ENCODE results near the gene NFKBIA.
"Not testable (repeated sequence)": the region's sequence is repeated elsewhere in the genome, so short reads cannot be mapped to it uniquely, and the experiment has no call there.

NFKBIA gene

DNA sequence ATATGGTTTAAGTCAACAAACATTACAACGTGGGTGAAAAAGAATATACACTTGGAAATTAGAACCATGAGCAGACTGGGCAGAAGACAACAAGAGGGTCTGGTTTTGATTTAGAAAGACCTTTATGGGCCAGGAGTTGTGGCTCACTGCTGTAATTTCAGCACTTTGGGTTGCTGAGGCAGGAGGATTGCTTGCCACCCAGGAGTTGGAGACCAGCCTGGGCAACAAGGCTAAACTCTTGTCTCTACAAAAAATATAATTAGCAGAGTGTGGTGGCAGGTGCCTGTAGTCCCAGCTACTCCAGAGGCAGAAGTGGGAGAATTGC lies 2.7 kb upstream of the NFKBIA start:
- no peak for DNase-seq

DNA sequence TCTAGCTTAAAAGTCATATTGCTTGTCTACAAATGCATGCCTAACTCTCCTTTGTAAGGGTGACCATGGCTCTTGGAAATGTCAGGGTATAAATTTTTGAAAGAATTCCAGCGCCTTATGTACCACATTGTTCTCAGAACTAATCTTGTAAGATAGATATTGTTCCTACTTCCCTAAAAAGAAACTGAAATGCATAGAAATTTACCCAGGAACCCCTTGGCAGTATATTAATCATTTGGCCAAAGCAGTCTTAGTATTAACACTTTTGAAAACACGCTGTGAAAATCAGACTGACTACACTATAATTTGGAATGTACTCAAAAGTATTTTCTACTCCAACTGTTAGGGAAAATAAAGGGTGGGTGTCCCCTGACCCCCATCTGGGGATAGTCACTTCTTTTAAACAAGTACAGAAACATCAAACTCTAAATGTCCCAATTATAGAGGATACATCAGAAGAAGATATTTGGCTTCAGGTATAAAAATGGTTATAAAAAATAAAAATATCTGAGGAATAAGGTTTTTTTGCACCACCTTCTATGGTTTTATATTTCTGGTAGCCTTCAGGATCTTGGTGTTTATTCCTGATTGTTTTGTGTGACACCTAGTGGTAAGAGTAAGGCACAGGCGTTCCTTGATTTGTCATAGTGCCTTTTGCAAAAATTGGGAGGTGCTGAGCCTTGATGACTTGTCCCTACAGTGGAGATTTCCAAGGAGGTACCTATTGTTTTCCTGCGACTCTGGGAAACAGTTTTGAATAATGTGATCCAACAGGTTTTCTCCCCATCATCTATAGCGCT lies 2.2 kb upstream of the NFKBIA start:
- DNase-seq: peak; percentile 71

- no peak for DNase-seq
These were observed 1.5 kb upstream of the NFKBIA start for GRCh38 chr14:35406090-35406489.

DNA sequence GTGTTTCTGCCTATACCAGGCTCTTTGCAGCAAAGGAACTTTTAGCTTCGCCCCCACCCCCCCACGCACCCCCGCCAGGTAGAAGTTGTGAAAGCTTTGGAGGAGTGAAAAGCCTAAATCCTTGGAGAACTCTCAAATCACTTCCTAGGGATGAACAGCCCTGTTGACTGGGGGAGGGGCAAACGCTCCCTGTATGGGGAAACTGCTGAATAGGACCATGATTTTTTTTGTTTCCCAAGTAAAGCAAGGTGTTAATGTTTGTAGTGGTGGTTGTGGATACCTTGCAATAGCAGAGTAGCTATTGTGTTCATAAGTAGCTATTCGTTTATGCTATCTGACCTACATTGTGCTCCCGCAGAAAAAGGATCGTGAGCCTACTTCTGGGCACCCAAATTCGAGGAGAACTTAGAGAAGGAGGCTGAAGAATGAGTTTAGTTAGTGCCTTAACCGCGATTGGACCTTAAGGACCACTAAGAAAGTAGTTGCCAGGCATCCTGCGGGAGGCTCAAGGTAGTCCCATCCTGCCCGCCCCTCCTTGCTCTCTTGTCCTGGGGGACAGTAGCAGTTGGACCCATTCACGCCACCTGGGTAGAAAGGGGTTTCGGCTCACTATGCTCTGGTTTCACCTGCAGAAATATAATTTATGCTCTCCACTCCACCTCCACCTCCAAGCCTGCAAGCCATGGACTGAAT lies 901 bp upstream of the NFKBIA start:
- peak; percentile 21 for DNase-seq

DNA sequence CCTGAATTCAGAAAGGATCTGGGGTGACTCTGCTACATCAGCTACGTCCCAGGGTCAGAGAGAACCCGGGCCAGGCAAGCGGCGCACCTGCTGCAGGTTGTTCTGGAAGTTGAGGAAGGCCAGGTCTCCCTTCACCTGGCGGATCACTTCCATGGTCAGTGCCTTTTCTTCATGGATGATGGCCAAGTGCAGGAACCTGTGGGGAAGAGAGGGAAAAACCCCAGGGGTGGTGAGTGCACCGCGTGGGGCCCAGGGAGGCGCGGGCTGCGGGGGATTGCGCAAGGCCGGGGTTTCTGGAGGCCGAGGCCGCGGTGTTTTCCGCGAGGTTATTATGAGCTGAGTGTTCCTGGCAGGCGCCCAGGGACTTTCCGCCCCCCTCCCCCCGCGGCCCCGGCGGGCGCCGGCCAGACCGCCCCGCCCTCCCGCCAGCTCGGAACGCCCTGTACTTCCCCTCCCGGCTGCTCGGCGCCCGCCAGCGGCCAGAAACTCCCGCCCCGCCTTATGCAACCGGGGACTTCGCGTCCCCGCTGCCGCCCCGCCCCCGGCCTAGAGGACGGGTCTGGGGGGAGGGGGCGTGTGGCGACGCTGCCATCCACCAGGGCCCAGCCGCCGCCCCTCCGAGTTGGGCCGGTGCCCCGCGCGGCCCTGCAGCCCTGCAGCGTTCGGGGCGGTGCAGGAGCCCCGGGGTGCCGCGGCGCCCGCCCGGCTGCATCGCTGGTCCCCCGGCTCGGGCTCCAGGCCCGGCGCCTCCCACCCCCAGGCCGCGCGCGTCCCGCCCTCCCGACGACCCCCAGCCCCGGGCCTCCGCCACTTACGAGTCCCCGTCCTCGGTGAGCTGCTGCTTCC lies 723 bp downstream of the NFKBIA start:
- DNase-seq: peak; percentile 95

DNA sequence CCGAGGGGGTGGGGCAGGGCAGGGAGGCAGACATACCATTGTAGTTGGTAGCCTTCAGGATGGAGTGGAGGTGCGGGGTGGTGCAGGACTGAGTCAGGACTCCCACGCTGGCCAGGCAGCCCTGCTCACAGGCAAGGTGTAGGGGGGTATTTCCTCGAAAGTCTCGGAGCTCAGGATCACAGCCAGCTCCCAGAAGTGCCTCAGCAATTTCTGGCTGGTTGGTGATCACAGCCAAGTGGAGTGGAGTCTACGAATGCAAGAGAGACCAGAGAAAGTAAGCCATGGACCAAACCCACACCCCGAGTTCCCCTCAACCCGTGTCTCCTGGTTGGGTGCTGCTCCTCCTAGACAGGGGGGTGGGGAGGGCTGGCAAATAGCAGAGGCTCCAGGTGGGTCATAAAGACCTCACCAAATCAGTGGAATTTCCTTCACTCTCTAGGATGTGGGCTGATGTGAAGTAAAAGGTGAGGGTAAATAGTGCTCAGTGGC lies 1.4 kb downstream of the NFKBIA start:
- DNase-seq: no peak

GRCh38 chr14:35402323-35403113 lies 2.0 kb downstream of the NFKBIA start:
- no peak for DNase-seq

- DNase-seq: no peak
These were observed 2.9 kb downstream of the NFKBIA start for GRCh38 chr14:35401422-35402265.

- no peak for DNase-seq
These were observed 3.7 kb downstream of the NFKBIA start for GRCh38 chr14:35400648-35401421.

- DNase-seq: no peak
These were observed 5.2 kb downstream of the NFKBIA start for GRCh38 chr14:35399083-35399937.

- DNase-seq: peak; percentile 28
These were observed 6.4 kb downstream of the NFKBIA start for GRCh38 chr14:35398071-35398584.

GRCh38 chr14:35396610-35397009 lies 7.9 kb downstream of the NFKBIA start:
- DNase-seq: not testable (repeated sequence)

DNA sequence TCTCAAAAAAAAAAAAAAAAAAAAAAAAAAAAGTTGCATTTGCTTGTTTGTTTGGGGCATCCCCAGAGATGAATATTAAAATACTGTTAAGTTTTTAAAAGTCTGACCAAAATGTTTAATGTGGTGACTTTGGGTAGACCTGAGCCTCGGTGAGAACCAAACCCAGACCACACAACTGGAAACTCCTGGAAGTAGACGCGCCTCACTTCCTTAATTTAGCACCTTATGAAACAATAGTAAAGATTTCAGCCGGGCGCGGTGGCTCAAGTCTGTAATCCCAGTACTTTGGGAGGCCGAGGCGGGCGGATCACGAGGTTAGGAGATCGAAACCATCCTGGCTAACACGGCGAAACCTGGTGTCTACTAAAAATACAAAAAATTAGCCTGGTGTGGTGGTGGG lies 9.3 kb downstream of the NFKBIA start:
- no peak for DNase-seq

DNA sequence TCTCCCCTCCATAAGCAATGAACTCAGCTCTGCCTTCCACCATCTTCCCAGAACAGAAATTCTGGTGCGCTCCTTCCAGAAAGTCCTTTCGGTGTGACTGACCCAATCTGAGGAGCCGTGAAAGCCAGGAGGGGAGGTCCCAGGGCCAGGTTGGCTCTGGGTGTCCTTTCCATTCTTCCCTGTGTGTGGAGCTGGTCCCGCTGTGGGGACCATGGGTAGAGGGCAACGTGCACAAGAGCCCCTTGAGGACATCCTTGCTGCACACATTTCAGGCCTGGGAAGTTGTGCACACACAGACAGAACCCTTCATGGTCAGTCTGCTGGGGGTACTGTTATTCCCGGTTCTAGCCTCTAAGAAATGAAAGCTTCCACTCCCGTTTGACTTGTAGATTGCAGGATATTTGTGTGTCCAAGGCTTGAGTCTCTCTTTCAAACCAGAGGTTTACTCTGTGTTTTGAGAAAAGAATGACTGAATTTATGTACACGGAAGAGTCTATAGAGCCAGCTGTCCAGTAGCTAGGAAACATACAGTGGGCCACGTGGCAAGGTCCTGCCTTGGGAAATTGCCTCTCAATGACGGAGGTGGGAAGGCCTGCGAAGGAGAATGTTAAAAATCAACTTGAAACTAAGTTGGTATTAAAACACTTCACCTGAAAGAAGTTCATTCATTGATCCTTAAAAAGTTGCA lies 10.1 kb downstream of the NFKBIA start:
- no peak for DNase-seq

DNA sequence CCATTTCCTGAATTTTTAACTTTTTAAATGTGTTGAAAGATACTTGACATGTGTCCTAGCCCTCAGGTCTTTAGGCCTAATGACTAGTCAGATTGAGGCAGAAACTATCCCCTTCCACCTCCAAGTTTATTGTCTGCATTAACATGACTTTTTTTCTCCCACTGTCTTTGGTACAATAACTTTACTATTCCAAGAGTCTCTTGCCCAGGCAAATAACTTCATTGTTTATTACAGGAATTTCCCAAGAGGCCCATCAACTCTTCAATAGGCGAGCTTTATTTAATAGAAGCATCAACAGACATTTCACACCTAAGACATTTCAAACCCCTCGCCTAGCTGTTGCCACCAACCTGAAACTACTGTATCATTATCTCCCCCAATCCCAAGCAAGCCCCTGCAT lies 10.7 kb downstream of the NFKBIA start:
- DNase-seq: no peak

GRCh38 chr14:35392103-35392502 lies 12.4 kb downstream of the NFKBIA start:
- DNase-seq: no peak

- DNase-seq: no peak
These were observed 13.2 kb downstream of the NFKBIA start for GRCh38 chr14:35391388-35391710.

DNA sequence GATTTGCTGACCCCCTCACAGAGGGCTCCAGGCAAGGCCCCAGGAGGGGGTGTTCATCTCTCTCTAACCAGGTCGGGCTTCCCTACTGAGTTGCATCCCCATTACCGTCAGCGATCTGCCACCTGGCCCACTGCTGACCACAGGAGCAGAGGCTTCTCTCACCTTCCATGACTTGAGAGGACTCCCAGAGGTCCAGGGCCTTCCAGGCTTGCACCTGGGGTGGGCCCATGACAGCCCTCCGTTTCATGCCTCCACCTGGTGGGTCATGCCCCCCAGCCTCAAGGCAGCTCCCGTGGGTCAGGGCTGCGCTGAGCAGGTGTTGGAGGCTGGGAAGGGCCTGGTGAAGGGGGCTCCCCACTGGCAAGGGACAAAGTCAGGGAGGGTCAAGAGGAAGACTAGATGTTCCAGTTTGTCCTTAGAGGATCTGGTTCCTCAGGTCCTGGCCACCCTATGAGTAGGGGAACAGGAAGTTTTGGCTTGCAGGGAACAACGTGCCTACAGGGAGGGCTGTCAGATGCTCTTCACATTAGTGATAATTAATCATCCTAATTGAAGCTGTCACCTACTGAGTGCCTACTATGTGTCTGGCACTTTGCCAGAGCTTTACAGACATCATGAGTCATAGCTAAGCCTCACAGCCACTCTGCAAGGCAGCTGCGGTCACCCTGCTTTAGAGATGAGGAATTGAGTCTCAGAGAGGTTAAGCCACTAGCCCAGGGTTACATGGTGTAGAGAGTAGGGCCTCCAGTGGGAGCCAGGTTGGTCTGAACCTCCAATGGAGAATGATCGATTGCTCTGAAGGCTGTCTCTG lies 13.8 kb downstream of the NFKBIA start:
- DNase-seq: peak; percentile 54

Data from fibroblast of skin of right biceps (primary cell).